Measurements from ENCODE around the gene ZNRD2.
A peak's percentile ranks its signal among the peaks of the same experiment; 100 is the strongest.
"Not testable (repeated sequence)": the region's sequence is repeated elsewhere in the genome, so short reads cannot be mapped to it uniquely, and the experiment has no call there.

ZNRD2 gene, protein sequence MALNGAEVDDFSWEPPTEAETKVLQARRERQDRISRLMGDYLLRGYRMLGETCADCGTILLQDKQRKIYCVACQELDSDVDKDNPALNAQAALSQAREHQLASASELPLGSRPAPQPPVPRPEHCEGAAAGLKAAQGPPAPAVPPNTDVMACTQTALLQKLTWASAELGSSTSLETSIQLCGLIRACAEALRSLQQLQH

DNA sequence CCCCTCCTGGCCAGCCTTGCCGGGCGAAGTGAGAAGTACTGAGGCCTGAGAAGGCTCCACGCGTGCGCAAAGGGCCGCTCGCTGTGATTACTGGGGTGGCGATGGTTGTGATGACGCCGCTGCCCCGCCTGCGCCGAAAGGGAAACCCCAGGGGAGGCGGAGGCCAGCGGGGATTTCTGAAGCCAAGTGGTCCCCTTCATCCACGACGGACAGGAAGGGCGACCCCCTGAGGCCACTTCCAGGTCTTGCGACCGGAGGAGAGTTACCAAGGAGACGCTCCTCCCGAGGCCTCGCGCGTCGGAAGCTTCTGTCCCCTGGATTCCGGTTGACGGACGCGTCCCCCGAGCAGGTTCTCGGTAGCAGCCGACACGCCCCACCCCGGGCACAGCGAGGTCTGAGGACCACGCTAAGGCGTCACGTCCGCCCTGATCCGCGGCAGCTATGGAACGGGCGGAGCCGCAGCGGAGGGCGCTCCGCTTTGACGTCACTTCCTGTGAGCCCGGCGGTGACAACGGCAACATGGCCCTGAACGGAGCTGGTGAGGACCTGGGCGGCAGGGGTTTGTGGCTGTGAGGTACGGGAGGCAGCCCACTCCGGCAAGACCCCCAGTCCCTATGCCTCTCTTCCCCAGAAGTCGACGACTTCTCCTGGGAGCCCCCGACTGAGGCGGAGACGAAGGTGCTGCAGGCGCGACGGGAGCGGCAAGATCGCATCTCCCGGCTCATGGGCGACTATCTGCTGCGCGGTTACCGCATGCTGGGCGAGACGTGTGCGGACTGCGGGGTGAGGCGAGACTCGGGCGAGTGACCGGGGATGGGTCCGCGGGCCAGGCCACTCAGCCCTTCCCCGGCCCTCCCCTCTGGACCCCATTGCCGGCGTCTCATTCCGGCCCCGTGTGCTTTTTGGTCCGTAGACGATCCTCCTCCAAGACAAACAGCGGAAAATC is at the start of gene ZNRD2:
Gene ZNRD2, plus strand, starts transcription at position 505 of the 946 bp plus-strand sequence. Its CDS starts 15 bp downstream, at position 520.
- peak; percentile 74 for FAIRE-seq

DNA sequence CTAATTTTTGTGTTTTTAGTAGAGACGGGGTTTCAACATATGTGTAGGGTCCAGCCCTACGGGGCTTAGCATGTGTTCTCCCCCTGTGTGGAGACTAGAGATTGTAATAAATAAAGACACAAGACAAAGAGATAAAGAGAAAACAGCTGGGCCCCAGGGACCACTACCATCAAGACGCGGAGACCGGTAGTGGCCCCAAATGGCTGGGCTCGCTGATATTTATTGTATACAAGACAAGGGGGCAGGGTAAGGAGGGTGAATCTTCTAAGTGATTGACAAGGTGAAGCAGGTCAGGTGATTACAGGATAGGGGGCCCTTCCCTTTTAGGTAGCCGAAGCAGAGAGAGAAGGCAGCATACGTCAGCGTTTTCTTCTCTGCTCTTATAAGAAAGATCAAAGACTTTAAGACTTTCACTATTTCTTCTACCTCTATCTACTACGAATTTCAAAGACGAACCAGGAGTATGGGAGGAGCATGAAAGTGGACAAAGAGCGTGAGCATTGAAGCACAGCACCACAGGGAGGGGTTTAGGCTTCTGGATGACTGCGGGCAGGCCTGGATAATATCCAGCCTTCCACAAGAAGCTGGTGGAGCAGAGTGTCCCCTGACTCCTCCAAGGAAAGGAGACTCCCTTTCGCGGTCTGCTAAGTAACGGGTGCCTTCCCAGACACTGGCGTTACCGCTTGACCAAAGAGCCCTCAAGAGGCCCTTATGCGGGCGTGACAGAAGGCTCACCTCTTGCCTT is 48.3 kb upstream of the ZNRD2 start:
- FAIRE-seq = not testable (repeated sequence)

DNA sequence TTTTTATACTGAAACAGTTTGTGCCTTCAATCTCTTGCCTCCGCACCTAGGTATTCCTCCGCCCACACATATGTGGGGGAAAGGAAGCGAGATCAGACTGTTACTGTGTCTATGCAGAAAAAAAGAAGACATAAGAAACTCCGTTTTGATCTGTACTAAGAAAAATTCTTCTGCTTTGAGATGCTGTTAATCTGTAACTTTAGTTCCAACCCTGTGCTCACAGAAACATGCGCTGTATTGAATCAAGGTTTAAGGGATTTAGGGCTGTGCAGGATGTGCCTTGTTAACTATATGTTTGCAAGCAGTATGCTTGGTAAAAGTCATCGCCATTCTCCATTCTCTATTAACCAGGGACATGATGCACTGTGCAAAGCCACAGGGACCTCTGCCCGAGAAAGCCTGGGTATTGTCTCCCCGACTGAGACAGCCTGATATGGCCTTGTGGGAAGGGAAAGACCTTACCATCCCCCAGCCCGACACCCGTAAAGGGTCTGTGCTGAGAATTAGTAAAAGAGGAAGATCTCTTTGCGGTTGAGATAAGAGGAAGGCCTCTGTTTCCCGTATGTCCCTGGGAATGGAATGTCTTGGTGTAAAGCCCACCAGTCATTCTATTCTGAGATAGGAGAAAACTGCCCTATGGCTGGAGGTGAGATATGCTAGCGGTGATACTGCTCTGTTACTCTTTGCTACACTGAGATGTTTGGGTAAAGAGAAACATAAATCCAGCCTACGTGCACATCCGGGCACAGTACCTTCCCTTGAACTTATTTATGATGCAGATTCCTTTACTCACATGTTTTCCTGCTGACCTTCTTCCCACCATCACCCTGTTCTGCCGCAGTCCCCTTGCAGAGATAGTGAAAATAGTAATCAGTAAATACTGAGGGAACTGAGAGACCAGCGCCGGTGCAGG is 47.3 kb upstream of the ZNRD2 start:
- not testable (repeated sequence) for FAIRE-seq

DNA sequence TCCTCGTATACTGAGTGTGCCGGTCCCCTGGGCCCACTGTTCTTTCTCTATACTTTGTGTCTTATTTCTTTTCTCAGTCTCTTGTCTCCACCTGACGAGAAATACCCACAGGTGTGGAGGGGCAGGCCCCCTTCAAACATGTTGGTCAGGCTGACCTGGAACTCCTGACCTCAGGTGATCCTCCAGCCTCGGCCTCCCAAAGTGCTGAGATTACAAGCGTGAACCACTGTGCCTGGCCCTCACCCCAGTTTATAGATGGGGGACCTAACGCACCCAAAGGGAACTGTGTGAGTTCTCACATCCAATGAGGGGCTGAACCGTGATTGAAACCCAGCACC is 46.7 kb upstream of the ZNRD2 start:
- not testable (repeated sequence) for FAIRE-seq

- FAIRE-seq = no peak
Observed at GRCh38 chr11:65524014-65524740, 46.1 kb upstream of the ZNRD2 start.

DNA sequence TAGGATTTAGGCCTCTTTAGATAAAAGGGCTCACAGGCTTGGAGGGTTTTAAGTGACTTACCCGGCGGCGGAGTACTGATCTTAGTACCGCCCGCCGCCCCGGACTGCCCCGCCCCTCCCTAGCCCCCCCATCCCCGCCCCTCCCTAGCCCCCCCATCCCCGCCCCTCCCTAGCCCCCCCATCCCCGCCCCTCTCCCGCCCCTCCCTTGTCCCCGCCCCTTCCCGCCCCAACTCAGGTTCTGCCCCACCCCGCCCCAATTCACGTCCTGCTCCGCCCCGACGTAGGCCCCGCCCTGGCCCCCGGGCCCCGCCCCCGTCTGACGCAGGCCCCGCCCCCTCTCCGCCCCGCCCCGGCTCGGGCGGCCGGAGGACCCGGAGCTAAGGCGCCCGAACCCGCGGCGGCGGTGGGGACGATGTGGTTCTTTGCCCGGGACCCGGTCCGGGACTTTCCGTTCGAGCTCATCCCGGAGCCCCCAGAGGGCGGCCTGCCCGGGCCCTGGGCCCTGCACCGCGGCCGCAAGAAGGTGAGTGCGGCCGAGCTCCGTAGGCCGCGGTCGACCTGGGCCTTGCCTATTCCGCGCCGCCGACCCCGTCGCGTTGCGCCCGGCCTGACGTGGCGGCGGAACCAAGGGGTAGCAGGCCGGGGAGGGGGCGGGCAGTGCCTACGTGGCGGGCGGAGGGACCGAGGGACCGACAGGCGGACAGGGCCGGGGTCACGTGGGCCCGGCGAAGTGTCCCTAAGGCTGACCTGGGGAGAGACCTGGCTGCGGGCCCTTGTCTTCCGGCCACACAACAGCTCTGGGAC is 45.3 kb upstream of the ZNRD2 start, which contains the start of gene SCYL1:
Gene SCYL1, plus strand, starts transcription at position 343 of the 805 bp plus-strand sequence. Its CDS starts 71 bp downstream, at position 414.
- no peak for FAIRE-seq

DNA sequence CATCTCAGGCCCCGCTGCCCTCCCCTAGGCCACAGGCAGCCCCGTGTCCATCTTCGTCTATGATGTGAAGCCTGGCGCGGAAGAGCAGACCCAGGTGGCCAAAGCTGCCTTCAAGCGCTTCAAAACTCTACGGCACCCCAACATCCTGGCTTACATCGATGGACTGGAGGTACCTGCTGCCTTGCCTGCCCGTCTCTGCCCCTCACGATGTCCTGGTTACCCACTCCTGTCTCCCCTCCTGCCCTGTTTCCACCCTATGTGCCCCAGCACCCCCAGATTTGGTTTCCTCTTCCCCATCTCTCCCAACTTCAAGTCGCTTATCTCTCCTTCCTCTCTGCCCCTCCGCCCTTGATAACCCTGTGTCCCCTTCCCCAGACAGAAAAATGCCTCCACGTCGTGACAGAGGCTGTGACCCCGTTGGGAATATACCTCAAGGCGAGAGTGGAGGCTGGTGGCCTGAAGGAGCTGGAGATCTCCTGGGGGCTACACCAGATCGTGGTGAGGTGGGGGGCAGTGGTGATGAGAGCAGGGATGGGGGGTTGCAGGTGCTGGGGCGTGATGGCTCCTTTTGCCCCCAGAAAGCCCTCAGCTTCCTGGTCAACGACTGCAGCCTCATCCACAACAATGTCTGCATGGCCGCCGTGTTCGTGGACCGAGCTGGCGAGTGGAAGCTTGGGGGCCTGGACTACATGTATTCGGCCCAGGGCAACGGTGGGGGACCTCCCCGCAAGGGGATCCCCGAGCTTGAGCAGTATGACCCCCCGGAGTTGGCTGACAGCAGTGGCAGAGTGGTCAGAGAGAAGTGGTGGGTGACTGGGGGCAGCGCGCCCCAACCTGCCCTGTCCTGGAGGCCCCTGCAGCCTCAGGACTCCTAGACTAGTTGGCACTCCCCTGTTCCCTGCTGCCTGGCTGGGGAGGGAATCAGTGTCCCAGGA is 44.5 kb upstream of the ZNRD2 start:
- no peak for FAIRE-seq

DNA sequence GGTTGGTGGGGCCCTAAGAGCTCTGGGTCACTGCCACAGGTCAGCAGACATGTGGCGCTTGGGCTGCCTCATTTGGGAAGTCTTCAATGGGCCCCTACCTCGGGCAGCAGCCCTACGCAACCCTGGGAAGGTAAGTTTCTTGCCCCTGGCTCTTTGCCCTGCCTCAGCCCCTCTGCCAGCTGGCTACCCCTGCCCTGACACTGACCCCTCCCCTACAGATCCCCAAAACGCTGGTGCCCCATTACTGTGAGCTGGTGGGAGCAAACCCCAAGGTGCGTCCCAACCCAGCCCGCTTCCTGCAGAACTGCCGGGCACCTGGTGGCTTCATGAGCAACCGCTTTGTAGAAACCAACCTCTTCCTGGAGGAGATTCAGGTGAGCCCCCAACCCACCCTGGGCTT is 43.5 kb upstream of the ZNRD2 start:
- no peak for FAIRE-seq

- FAIRE-seq = no peak
Observed at GRCh38 chr11:65528819-65529350, 41.4 kb upstream of the ZNRD2 start.

GRCh38 chr11:65529475-65530156 is 40.7 kb upstream of the ZNRD2 start:
- no peak for FAIRE-seq

DNA sequence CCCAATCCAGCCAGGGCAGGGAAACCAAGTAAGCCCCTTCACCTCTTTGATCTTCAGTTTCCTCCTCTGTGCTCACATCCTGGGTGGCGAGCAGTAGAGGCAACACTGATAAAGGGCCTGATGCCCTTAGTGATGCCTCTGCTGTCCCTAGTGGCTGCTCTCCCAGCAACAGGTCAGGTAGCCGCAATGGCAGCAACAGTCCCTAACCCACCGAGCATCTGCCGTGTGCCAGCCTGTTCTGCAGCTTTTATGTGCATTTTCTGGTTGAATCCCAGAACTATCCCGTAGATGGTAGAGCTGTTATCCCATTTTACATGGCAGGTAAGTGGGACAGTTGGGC is 40.1 kb upstream of the ZNRD2 start:
- no peak for FAIRE-seq

GRCh38 chr11:65532388-65533064 is 37.8 kb upstream of the ZNRD2 start:
- FAIRE-seq = no peak

- no peak for FAIRE-seq
Observed at GRCh38 chr11:65535102-65535501, 35.2 kb upstream of the ZNRD2 start.

DNA sequence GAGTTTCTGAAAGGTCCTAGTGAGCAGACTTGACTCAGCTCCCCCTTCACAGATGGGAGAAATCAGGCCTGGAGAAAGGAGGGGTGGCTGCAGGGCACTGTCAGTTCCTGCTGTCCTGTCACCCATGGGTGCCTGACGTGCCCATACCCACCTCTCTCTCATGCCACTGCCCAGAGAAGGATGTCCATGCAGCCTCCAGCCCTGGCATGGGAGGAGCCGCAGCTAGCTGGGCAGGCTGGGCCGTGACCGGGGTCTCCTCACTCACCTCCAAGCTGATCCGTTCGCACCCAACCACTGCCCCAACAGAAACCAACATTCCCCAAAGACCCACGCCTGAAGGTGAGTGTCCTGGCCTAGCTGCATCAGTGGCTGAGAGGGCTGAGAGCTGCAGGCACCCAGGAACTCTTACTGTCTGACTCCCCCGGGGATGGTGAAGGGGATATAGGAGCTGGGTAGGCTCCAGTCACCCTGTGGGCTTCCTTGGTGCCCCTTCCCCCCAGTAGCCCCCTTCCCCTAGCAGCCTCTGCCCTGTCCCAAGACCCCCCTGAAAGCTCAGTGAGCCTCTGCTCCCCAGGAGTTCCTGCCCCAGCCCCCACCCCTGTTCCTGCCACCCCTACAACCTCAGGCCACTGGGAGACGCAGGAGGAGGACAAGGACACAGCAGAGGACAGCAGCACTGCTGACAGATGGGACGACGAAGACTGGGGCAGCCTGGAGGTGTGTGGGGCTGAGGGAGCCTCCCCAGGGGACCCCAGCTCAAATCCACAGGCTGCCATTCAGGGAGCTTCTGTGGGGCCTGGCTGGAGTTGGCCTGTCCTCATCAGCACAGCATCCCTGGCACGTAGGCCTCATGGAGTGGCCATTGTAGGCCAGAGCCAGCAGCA is 33.6 kb upstream of the ZNRD2 start:
- FAIRE-seq = no peak

- FAIRE-seq = no peak
Observed at GRCh38 chr11:65537296-65537597, 33.0 kb upstream of the ZNRD2 start.

DNA sequence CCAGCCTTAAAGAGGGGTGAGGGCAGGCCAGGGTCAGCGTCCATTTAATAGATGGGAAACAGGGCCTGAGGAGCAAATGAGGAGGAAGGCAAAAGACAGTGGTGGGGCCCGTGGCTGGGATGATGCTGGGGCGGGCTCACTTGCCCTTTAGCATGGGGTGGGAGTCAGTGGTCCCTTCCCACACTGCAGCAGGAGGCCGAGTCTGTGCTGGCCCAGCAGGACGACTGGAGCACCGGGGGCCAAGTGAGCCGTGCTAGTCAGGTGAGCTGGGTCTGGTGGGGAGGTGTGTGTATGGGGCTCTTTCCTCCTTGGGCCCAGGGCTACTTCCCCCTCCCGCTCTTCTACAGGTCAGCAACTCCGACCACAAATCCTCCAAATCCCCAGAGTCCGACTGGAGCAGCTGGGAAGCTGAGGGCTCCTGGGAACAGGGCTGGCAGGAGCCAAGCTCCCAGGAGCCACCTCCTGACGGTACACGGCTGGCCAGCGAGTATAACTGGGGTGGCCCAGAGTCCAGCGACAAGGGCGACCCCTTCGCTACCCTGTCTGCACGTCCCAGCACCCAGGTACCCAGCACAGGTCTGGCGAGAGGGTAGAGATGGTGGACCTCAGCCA is 32.6 kb upstream of the ZNRD2 start:
- no peak for FAIRE-seq
